Cardiac muscle cell (in vitro differentiated cells and primary cell): Measurements from ENCODE around the gene CBX8. TPM values are rescaled to one million over a fixed set of nuclear protein-coding genes. Genes with fewer than 3 reads are reported as not detected.

Source experiments
- DNase-seq, 2 donors: peaks; one replicate each; pipeline versions ENCODE4 v3.0.0 to v3.0.0-alpha.2; 2010 to 2017; ENCODE audit warnings: low read depth in 1 of 2, low spot score in 1 of 2
- H3K27ac ChIP-seq: fragments of 200-600 bp; sonication (generic); 2 replicates; pipeline ENCODE4 v1.5.1; 2016
- H3K27me3 ChIP-seq: fragments of 200-600 bp; sonication (generic); 2 replicates; pipeline ENCODE4 v1.6.0; 2016; ENCODE audit warnings: control low read depth
- H3K36me3 ChIP-seq: fragments of 200-600 bp; sonication (generic); 2 replicates; pipeline ENCODE4 v1.5.1; 2016; ENCODE audit warnings: control low read depth
- H3K4me1 ChIP-seq: fragments of 200-600 bp; sonication (generic); 2 replicates; pipeline ENCODE4 v1.8.1; 2017; ENCODE audit warnings: low read depth, mild to moderate bottlenecking, mixed run types
- H3K4me3 ChIP-seq: fragments of 200-600 bp; sonication (generic); 2 replicates; pipeline ENCODE4 v1.5.1; 2016; ENCODE audit warnings: mild to moderate bottlenecking
- H3K9me3 ChIP-seq: fragments of 200-600 bp; sonication (generic); 2 replicates; pipeline ENCODE4 v1.5.1; 2017; ENCODE audit warnings: low read depth, mild to moderate bottlenecking, control low read depth
- CTCF ChIP-seq: IDR thresholded peaks from 2 replicates; pipeline ENCODE4 v1.5.1; 2012; ENCODE audit warnings: low read depth, mild to moderate bottlenecking, low read length
- polyA plus RNA-seq: library from polyadenylated mRNA; unstranded; fragments of >200 nt; fragmentation: Nextera tagmentation; extraction: Ambion mirVana; gene quantifications from 2 replicates; pipeline ENCODE4 v1.2.1, GENCODE V29; 2016
- total RNA-seq: library from RNA; depleted of rRNA; stranded (reverse); fragments of >200 nt; gene quantifications from 2 replicates; pipeline ENCODE4 v1.2.3, GENCODE V29; 2016

The CBX8 gene
- total and polyA plus RNA-seq, 2 experiments from 2014 or later = 13.8 to 16.7 TPM

GRCh38 chr17:79792984-79793923 lies 3.6 kb downstream of the CBX8 start:
- TF ChIP-seq CTCF = no peak
- H3K4me1 ChIP-seq = peaks cover 24% of the 10 kb centered on the region
- H3K27ac ChIP-seq = no peak overlapping the region
- no peaks in the 10 kb centered on the region for H3K36me3 ChIP-seq
- H3K9me3 ChIP-seq = no peaks in the 10 kb centered on the region
- peak overlapping the region; percentile 21 for H3K4me3 ChIP-seq
- peak in 1 of 2 donors; percentile 70 for DNase-seq
- H3K27me3 ChIP-seq = peaks cover 79% of the 10 kb centered on the region

GRCh38 chr17:79792341-79792871 lies 4.5 kb downstream of the CBX8 start:
- H3K36me3 ChIP-seq = no peaks in the 10 kb centered on the region
- no peak for DNase-seq
- no peak for TF ChIP-seq CTCF
- H3K4me3 ChIP-seq = peak overlapping the region; percentile 21
- H3K27me3 ChIP-seq = peaks cover 79% of the 10 kb centered on the region
- peaks cover 23% of the 10 kb centered on the region for H3K4me1 ChIP-seq
- no peak overlapping the region for H3K27ac ChIP-seq
- H3K9me3 ChIP-seq = no peaks in the 10 kb centered on the region

- no peaks in the 10 kb centered on the region for H3K9me3 ChIP-seq
- no peak for TF ChIP-seq CTCF
- H3K27me3 ChIP-seq = peaks cover 81% of the 10 kb centered on the region
- no peak overlapping the region for H3K4me3 ChIP-seq
- no peak for DNase-seq
- no peaks in the 10 kb centered on the region for H3K36me3 ChIP-seq
- H3K4me1 ChIP-seq = peaks cover 23% of the 10 kb centered on the region
- H3K27ac ChIP-seq = no peak overlapping the region
Measured at GRCh38 chr17:79791735-79792161, 5.1 kb downstream of the CBX8 start.

- Histone ChIP-seq H3K36me3 (no peaks in the 10 kb centered on the region), H3K4me3 (no peak overlapping the region), H3K9me3 (no peaks in the 10 kb centered on the region), H3K27me3 (peaks cover 80% of the 10 kb centered on the region), H3K27ac (no peak overlapping the region), H3K4me1 (peaks cover 28% of the 10 kb centered on the region)
- DNase-seq = no peak
- TF ChIP-seq CTCF = no peak
Measured at GRCh38 chr17:79790805-79791734, 5.8 kb downstream of the CBX8 start.
